ENCODE data around the gene SPATA31D1.

GRCh38 chr9:82034956-82035731 lies 46.6 kb downstream of the SPATA31D1 start:
- TF ChIP-seq, protein P1, sequence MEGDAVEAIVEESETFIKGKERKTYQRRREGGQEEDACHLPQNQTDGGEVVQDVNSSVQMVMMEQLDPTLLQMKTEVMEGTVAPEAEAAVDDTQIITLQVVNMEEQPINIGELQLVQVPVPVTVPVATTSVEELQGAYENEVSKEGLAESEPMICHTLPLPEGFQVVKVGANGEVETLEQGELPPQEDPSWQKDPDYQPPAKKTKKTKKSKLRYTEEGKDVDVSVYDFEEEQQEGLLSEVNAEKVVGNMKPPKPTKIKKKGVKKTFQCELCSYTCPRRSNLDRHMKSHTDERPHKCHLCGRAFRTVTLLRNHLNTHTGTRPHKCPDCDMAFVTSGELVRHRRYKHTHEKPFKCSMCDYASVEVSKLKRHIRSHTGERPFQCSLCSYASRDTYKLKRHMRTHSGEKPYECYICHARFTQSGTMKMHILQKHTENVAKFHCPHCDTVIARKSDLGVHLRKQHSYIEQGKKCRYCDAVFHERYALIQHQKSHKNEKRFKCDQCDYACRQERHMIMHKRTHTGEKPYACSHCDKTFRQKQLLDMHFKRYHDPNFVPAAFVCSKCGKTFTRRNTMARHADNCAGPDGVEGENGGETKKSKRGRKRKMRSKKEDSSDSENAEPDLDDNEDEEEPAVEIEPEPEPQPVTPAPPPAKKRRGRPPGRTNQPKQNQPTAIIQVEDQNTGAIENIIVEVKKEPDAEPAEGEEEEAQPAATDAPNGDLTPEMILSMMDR (IDR thresholded peaks at IDR 0.05), result no peak
- TF ChIP-seq POLR2A (IDR thresholded peaks at IDR 0.05), result no peak
